Endothelial cell (in vitro differentiated cells): Measurements from ENCODE around the gene PITX2. TPM values are rescaled to one million over a fixed set of nuclear protein-coding genes. Genes with fewer than 3 reads are reported as not detected.

Source experiments
- DNase-seq: peaks from one replicate; pipeline ENCODE4 v3.0.0; 2021; ENCODE audit warnings: low spot score
- H3K27ac Mint-ChIP-seq: one replicate; pipeline ENCODE4 v1.8.0; 2021; ENCODE audit warnings: mixed read lengths, inconsistent platforms; ENCODE audit not compliant: unreplicated experiment
- H3K27me3 Mint-ChIP-seq: one replicate; pipeline ENCODE4 v1.8.0; 2021; ENCODE audit warnings: mild to moderate bottlenecking, moderate library complexity, mixed read lengths, inconsistent platforms; ENCODE audit not compliant: unreplicated experiment
- H3K36me3 Mint-ChIP-seq: one replicate; pipeline ENCODE4 v1.8.0; 2021; ENCODE audit warnings: mild to moderate bottlenecking, low read depth, mixed read lengths, inconsistent platforms; ENCODE audit not compliant: unreplicated experiment
- H3K4me1 Mint-ChIP-seq: one replicate; pipeline ENCODE4 v1.8.0; 2021; ENCODE audit warnings: mild to moderate bottlenecking, mixed read lengths, inconsistent platforms; ENCODE audit not compliant: unreplicated experiment
- H3K4me3 Mint-ChIP-seq: one replicate; pipeline ENCODE4 v1.8.0; 2021; ENCODE audit warnings: mild to moderate bottlenecking, mixed read lengths, inconsistent platforms; ENCODE audit not compliant: unreplicated experiment
- H3K9me3 Mint-ChIP-seq: one replicate; pipeline ENCODE4 v1.8.0; 2021; ENCODE audit warnings: mixed read lengths, inconsistent platforms; ENCODE audit not compliant: unreplicated experiment
- CTCF ChIP-seq: fragments of 200-600 bp; sonication (generic); IDR thresholded peaks from one replicate; pipeline ENCODE4 v1.5.0; 2021; ENCODE audit warnings: antibody characterized with exemption; ENCODE audit not compliant: unreplicated experiment
- total RNA-seq: library from RNA; stranded (reverse); fragmentation: NEBNext Ultra II Directional; extraction: Animal tissue kit (Norgen Biotek cat#: 25700); gene quantifications from one replicate; pipeline ENCODE4 v1.2.1, GENCODE V29; 2021; ENCODE audit not compliant: unreplicated experiment

The PITX2 gene
- total RNA-seq, 1 donor from 2014 or later, result 11.9 TPM

- Mint-ChIP-seq H3K4me1 (peaks cover 31% of the 10 kb centered on the region), H3K9me3 (no peaks in the 10 kb centered on the region), H3K27me3 (peaks cover 17% of the 10 kb centered on the region), H3K27ac (no peak overlapping the region), H3K36me3 (peaks cover 9% of the 10 kb centered on the region), H3K4me3 (peak overlapping the region; percentile 42)
- TF ChIP-seq CTCF, result no peak
- DNase-seq, result no peak
These were observed 11.7 kb downstream of the PITX2 start for GRCh38 chr4:110610940-110611831.

GRCh38 chr4:110610620-110610939, 12.3 kb downstream of the PITX2 start:
- Mint-ChIP-seq H3K4me3 (peak overlapping the region; percentile 42), H3K36me3 (peaks cover 9% of the 10 kb centered on the region), H3K27me3 (peaks cover 12% of the 10 kb centered on the region), H3K4me1 (peaks cover 26% of the 10 kb centered on the region), H3K9me3 (no peaks in the 10 kb centered on the region), H3K27ac (no peak overlapping the region)
- no peak for DNase-seq
- no peak for TF ChIP-seq CTCF

DNA sequence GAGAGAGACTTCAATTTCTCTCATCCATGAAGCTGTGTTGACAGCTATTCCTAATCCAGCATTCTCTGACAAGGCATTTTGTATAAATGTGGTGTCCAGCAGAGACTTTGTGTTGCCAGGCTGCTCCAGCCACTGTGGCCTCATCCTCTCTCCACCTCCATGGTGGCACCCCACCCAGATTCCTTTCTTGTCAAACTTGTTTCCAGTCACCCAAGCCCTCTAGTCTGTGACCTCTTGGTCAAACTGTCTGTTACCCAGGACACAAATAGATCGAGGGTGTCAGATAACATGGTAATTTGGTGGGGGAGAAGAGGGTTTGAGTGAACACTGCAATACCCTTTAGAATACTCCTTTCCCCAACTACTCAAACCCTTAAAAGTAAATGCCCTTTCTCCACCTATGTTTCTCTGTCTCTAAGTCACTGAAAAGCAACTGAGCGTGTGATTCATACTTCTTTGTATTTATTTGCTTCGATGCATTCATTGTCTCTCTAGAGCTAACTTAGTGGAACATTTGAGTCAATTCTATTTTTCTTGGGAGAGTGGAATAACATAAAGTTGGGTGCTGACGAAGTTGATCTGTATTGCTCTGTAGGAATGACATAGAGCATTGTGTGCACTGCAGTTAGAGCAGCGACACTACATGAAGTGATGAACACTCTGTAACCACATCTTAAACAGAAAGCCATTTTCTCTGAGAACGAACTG, 13.7 kb downstream of the PITX2 start:
- H3K9me3 Mint-ChIP-seq, result no peaks in the 10 kb centered on the region
- H3K4me3 Mint-ChIP-seq, result no peak overlapping the region
- peaks cover 9% of the 10 kb centered on the region for H3K27me3 Mint-ChIP-seq
- peaks cover 23% of the 10 kb centered on the region for H3K4me1 Mint-ChIP-seq
- no peak overlapping the region for H3K27ac Mint-ChIP-seq
- DNase-seq, result no peak
- TF ChIP-seq CTCF, result no peak
- peaks cover 9% of the 10 kb centered on the region for H3K36me3 Mint-ChIP-seq

GRCh38 chr4:110605077-110605476, 17.8 kb downstream of the PITX2 start:
- H3K4me3 Mint-ChIP-seq, result no peak overlapping the region
- no peaks in the 10 kb centered on the region for H3K9me3 Mint-ChIP-seq
- H3K27me3 Mint-ChIP-seq, result no peaks in the 10 kb centered on the region
- no peak overlapping the region for H3K27ac Mint-ChIP-seq
- H3K4me1 Mint-ChIP-seq, result peaks cover 10% of the 10 kb centered on the region
- H3K36me3 Mint-ChIP-seq, result peaks cover 6% of the 10 kb centered on the region
- no peak for DNase-seq
- no peak for TF ChIP-seq CTCF

DNA sequence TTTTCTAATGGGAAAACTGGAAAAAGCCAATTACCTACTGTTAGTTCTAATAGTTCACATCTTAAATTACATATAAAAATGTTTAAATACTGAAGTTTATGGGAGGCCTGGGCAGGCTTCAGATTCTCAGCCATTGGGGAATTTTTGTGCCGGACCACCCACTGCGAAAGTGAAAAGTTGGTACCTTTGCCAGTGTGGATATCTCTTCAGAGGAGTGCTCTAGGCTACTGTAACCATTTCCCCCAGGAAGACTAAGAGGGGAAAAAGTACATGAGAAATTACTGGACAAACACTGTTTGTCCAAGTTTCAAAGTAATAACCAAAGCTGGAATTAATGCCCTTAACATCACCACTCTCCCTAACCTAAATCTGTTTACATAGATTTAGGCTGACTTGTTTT, 20.8 kb downstream of the PITX2 start:
- Mint-ChIP-seq H3K4me3 (no peak overlapping the region), H3K27me3 (no peaks in the 10 kb centered on the region), H3K9me3 (no peaks in the 10 kb centered on the region), H3K4me1 (peaks cover 10% of the 10 kb centered on the region), H3K36me3 (peaks cover 4% of the 10 kb centered on the region), H3K27ac (no peak overlapping the region)
- no peak for DNase-seq
- no peak for TF ChIP-seq CTCF
